GM18498 (cell line): ENCODE measurements around the gene SLC6A6.
"Not testable (repeated sequence)": the region's sequence is repeated elsewhere in the genome, so short reads cannot be mapped to it uniquely, and the experiment has no call there.

Source experiments
- ATAC-seq: cut with Tn5 transposase; IDR thresholded peaks from one replicate; pipeline ENCODE4 v1.9.1; 2021; ENCODE audit warnings: mild to moderate bottlenecking, moderate library complexity; ENCODE audit not compliant: unreplicated experiment

SLC6A6 gene

DNA sequence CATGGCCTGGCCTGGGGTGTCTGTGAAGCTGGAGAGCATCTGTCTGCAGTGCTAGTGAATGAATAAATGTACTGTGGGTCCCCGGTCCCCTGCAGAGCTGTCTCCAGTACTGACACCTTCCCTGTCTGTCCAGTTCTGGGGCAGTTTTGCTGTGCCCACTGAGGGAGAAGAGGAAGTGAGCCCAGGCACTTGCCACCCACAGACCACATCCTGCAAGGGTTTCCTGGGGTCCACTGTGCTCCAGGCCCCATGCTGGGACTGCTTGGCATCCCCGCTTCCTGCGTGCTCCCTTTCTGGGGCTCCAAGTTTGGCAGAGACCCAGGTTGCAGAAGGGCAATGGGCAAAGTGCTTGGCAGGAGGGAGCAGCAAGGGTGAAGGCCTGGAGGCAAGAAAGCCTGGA is 4.9 kb upstream of the SLC6A6 start:
- no peak for ATAC-seq

DNA sequence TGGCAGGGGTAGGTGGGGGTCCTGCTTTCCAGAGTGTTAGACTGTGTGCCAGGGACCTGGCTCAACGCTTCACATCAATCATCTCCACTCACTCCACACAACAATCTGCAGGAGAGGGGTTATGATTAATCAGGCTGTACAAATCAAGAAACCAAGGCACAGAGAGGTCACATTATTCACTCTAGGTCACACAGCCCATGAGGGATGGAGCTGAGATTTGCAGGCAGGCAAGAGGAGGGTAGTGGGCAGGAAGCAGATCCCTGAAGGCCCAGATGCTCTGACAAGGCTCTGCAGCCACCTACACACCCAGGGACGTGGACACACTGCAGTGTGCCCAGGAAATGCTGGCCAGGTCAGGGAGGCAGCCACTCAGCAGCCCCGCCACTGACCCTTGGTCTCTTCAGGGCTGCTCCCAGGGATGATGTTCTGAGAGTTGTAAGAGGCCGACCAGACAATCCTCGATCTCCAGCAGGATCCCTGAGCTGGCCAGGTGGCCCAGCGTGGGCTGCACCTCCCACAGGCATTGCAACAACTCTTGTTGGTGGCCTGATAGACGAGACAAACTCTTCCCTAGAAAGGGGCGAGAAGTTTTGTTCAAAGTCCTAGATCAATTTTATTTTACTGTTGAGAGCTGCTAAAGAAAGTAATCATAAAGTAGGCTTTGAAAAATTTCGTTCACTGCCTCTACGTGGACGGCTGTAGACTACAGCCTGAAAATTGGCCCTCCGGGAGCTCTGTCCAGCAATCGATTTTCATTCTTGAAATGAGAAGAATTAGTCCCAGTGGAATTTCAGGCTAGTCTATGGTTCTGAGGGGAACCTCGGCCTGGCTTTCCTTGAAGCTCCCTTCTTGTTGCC is 4.2 kb upstream of the SLC6A6 start:
- no peak for ATAC-seq

DNA sequence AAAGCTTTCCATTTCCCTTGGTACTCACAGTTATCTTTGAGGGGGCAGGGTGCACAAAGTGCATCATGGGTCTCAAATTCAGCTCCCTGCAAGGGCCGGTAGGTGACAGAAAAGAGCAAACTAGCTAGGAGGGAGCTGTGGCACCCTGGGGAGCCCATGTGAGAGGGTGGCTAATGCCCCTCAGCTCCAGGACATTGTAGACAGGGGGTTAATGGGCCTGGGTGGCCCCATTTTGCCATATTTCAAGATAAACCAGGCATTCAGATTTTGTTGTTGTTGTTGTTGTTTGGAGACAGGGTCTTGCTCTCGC is 3.7 kb upstream of the SLC6A6 start:
- ATAC-seq = no peak

DNA sequence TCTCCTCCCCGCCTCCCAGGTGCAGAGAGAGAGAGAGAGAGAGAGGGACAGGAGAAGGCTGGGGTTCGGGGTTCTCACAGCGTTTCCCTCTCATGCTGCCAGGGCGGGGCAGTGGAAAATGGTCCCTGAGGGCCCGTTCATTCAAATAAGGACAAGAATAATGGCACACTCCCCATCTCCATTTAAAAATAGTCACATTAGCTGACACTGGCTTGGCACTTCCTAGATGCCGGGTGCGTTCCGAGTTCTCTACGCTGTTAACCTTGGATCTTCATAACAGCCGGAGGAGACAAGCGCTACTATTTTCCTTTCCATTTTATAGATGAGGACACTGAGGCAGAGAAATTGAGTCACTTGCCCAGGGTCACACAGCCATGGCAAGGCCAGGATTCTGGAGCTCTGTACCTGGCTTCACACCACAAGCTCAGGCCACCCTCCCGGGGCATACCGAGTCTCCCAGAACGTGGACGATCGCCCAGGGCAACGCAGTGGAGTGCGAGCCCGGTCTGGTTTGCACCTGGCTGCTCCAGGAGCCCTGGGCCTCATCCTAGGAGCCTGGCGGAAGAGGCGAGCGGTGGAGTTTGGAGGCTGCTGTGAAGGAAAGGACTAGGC is 608 bp upstream of the SLC6A6 start:
- no peak for ATAC-seq

DNA sequence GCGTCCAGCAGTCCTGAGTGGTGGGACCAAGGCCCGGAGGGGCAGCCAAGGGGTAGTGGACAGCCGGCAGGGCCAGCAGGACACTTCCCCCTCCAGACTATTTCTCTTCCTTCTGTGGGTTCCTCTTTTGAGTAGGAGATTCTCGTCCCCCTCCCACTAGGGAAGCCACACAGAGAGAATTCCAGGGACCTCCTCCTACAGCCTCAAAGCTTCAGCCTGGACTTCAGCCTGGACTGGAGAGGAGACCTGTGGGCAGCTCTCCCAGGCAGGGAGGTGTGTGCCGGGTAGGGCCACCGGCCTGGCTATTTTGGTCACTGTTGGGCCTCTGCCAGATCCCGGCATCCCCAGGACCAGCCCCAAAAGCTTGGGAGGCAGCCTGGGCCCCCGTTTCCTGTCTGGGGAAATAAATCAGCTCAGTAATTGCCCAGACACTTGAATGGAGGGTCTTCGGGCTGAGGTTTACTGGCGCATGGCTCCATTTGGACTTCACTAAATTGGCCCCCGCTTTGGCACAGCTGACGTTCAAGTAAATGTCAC is 1.3 kb downstream of the SLC6A6 start:
- no peak for ATAC-seq

DNA sequence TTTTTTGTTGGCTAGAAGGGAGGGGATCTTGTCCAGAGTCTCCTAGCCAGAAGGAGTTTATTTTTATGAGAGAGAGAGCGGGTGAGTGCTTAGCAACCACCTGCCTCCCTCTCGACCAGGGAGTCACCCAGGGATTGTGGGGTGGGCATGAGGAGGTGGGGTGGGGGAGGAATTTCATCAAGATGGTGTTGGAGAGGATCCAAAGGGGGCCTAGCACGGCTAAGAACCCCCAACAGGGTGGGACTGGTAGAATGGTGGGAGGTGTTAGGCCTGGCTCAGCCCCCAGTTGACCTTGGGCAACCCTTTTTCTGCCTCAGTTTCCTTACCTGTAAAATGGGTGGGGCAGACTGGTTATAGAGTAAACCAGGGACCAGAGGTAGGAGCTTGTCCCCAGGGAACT is 1.8 kb downstream of the SLC6A6 start:
- ATAC-seq = no peak

DNA sequence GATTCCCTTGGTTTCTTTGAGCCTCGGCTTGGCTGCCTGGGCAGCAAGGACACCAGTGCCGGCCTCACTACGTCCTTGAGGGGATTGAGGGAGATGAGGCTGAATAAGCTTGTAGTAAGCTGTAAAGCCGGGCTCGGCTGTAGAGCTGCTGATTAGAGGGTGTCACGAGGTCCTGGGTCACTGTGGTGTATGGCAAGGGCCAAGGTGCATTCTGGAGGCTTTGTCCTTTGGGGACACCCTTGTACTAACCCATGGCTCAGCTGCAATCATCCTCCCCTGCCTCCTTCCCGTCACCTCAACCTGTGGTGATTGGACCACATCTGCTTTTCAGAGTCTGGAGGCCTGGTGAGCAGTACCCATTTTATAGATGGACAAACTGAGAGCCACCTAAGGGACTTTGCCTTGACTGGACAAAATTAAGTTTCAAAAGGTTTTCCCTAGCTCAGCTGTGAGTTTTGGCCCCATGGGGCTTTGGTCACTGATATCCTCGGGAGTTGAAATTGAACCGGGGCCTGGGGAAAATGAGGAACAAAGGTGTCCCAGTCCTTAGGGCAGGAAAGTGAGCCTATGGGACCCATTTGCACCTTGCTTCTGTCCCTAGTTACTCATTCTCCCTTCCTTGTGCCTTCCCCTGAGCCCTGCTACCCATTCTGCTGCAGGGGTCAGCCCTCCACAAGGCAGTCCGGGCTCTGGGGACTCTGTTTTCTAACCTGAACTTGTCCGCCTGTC is 2.4 kb downstream of the SLC6A6 start:
- no peak for ATAC-seq

DNA sequence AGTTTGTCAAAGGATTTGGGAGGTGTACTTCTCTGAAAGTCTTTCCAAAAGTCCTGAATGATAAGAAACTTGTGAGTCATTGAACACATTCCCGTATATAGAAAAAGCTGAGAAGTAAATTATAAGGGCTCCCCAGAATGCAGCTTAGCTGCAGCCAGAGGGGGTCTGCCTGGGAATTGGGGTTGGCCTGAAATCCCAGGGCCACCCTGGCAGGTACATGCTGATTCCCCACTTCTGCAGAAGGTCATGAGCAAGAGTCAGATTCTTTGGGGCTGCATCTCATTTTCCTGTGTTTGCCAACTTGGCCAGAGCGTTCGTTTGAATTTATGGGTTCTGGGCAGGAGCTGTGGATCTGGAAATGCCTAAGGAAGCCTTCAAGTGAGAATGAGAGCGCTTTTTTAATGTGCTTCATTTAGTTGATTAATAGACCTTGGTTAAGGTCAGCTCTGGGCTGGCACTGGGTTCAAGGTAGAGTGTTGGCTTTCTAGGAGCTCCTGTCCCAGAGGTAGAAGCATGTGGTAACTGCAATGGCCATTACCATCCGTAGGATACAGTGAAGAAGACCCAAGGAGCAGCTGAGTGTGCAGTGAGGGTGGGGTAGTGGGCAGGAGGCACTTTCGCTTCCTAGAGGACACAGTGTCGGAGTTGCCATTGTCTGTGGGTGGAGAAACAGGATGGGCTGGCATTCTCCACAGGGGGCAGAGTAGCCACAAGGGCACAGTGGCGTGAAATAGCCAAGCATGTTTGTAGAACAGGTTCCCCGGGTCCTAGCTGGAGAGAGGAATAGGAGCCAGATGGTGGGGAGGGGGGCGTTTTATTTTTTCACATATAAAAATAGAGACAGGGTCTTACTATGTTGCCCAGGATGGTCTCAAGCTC is 3.2 kb downstream of the SLC6A6 start:
- ATAC-seq = no peak

DNA sequence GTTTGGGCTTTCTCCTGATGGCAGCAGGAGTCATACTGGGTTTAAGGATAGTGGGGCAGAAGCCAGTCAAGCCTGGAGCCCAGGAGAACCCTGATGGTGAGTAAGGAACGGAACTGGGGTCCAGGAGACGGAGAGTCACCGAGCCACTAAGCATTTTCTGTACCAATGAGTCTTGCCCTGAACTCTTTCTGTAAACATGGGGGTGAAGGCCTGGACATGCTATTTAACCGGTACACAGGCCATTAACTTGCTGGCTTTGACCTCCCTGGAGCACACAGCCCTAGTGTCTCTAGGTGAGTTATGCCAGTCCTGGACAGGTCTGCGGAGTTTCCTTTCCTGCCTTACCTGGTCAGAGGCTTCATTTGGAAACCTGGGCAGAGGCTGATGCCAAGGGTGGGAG is 3.9 kb downstream of the SLC6A6 start:
- ATAC-seq = no peak

DNA sequence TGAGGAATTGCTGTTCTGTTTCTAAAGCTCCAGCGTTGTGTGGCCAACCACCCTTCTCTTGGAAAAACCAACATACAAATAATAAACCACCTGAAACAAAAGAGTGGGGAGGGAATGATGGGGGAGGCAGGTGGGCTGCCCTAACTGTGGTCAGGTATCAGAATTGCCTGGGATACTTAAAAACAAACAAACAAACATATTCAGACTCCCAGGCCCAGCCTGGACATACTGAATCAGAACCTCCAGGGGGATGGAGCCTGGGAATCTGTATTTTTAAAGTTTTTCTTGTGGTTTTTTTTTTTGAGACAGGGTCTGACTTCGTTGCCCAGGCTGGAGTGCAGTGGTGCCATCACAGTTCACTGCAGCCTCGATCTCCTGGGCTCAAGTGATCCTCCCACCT is 4.4 kb downstream of the SLC6A6 start:
- no peak for ATAC-seq

DNA sequence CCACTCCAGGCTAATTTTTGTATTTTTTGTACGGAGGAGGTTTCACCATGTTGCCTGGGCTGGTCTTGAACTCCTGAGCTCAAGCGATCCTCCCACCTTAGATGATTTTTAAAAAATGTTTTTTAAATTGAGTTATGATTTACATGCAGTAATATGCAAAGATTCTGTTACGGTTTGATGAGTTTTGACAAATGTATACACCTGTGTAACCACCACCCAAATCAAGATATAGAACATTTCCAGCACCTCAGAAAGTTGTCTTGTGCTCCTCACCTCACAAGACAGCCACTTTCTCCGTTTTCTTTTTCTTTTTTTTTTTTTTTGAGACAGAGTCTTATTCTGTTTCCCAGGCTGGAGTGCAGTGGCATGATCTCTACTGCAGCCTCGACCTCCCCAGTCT is 4.8 kb downstream of the SLC6A6 start:
- ATAC-seq = no peak

DNA sequence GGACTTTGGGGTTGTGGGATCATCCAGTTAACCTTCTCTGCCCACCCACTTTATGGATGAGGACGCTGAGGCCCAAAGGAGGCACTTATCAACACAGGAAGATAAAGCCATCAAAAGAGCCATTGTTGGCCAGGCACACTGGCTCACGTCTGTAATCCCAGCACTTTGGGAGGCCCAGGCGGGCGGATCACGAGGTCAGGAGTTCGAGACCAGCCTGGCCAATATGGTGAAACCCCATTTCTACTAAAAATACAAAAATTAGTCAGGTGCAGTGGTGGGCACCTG is 7.3 kb downstream of the SLC6A6 start:
- not testable (repeated sequence) for ATAC-seq

DNA sequence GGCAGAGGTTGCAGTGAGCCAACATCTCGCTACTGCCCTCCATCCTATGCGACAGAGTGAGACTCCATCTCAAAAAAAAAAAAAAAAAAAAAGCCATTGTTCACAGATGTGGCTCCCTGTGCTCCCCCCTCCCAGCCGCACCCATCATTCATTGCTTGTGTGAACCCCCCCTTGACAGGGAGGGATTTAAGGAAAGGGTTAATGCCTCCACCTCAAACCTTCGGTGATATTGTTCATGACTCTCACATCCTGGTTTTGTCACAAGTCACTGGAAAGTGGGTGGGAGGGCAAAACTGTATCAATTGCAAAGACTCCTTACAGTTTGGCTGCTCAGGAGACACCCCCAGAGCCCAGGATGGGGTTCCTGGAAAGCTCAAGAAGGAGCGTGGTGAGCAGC is 7.7 kb downstream of the SLC6A6 start:
- ATAC-seq = no peak

DNA sequence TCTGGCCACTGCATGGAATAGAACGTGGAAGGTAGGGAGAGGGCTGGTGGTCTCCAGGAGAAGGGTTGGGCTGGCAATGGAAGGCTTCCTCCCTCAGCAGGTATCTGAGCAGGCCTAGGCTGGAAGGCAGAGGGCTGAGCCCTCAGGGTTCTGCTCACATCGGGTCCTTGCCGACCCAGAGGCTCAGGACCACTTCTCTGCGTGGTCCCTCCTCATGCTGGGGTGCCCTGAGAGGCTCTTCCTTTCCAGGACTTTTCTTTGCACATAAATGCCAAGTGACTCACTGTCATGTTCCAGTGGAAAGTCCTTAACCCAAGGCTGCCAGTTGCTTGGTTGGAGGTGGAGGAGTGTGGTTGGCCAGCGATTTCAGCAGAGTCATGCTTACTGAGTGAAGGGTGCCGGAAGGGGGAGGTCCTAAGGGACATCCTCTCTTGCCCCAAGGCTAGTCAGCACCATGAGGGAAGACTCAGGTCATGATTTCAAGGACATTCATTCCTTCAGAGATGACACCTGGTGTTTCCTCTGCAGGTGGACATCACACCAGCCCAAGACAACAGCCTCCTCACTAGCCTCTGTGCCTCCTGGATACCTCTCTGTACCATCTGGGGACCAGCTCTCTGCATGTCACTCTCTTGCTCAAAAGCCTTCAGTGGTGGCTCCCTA is 8.2 kb downstream of the SLC6A6 start:
- no peak for ATAC-seq

DNA sequence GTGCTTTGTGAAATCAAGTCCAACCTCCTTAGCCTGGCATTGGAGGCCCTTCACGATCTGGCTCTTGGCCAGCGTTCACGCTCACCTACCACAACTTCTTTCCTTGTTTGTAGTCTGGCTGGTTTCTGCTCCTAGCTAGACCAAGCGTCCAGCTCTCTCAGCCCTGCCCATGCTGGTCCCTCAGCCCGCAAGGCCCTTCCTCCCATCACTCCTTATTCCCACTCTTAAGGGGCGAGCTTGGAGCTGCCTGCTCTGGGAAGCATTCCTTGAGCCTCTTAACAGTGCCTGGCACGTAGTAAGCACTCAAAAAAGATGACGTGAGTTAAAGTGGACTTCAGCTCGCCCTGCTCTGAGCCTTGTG is 8.7 kb downstream of the SLC6A6 start:
- no peak for ATAC-seq

DNA sequence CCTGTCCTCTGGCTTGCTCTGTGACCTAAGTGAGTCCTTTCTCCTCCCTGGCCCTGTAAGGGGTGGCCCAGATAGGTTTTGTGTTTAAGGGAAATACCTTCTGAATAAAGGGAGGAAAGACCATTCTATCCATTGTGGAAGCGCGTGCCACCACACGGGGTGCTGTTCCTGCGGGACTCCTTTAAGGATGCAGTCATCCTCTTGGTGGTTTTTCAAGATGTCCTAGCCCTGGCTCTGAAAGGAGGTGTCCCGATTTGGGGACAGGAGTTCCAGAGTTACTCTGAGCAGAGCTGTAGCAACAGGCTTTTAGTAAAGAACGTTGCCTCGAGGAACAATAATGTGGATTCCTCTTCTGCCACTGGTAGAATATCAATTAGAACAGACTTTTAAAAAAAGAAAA is 9.6 kb downstream of the SLC6A6 start:
- no peak for ATAC-seq

DNA sequence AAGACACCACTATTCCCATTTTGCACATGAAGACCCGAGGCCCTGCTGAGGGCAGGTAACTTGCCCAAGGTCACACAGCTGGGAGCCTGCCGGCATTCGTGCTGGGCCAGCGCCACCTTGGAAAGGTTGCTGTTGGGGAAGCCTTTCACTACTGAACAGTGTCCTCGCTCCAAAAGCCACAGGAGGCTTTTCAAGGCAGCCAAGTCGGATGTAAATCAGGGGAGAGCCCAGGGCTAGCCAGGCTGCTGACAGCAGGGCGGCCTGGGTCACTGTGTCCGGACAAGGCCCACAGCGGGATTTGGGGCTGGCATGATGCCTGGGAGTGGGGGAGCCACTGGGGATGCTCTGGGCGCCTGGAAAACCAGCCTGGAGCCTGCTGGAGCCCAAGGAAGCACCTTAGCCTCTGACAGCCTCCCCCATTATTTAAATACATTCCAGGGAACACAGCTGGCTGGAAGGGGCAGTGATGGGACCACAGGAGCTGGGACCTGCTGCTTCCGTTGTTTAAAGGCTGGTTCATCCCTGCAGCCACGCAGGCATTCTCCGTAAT is 10.5 kb downstream of the SLC6A6 start:
- no peak for ATAC-seq

DNA sequence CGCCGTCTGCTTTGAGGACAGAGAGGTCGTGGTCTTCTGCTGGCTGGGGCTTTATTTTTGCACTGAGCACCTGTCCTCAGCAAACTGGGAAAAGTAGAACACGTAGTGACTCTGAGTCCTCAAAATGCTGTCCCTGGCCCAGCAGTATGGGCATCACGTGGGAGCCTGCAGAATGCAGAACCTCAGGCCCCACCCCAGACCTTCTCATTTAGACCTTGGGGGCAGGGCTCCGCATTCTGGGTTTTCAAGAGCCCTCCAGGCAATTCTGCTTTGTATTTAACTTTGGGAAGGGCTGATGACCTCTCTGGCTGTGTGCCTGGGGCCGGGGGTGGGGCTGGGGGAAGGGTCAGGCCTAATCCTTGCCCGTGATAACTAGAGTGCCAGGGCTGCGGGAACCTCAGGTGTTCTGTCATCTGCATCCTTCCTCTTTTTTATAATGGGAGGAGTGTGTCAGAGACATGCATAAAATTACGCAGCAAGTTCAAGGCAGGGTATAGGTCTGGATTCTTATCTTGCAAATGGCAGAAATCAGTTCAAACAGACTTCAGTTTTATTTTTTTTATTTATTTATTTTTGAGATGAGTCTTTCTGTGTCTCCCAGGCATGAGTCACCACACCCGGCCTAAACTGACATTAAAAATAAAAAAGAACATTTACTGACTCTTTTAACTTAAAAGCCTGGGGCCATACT is 11.1 kb downstream of the SLC6A6 start:
- no peak for ATAC-seq

DNA sequence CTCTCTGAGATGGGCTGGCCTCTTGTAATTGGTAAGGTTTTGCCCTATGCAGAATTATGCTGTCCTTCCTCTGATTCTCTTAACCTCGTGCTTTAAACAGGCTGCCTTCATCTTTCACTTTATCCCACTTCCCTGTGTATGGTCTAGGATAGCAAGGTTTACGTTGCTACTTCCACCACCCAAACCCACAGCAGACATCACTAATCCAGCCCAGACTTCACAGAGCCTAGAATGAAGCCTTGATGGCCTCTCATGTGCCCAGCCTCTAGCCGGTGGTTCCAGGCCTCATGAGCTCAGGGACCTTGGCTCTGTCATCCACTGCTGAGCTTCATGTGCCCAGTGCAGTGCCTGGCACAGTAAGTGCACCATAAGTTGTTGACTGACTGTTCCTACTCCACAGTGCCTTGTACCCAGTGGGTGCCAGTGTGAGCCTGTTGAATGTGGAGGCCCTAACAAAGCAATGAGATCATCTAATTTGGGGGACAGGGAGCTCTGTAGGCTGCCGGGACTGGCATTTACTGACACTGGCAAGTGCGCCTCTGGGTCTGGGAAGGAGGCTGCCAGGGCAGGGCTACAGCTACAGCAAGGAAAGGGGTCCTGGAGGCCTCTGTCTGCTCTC is 12.5 kb downstream of the SLC6A6 start:
- no peak for ATAC-seq
